NCI-H2107 treated with DMSO at 0.1 percent for 48 hours (cell line): ENCODE measurements around the gene CEPT1.
A peak's percentile ranks its signal among the peaks of the same experiment; 100 is the strongest.

Experiments used
- DNase-seq: peaks from one replicate; lab custom pipeline; 2025; ENCODE audit not compliant: unreplicated experiment; lab: John Stamatoyannopoulos, UW

The CEPT1 gene

GRCh38 chr1:111145963-111146768 lies 6.1 kb downstream of the CEPT1 start:
- DNase-seq = no peak

- no peak for DNase-seq
Measured at GRCh38 chr1:111147948-111148347, 7.9 kb downstream of the CEPT1 start.

- DNase-seq = no peak
Measured at GRCh38 chr1:111148376-111148881, 8.4 kb downstream of the CEPT1 start.

GRCh38 chr1:111151838-111152237 lies 11.8 kb downstream of the CEPT1 start:
- DNase-seq = no peak

- DNase-seq = no peak
Measured at GRCh38 chr1:111154021-111154999, 14.3 kb downstream of the CEPT1 start.

GRCh38 chr1:111157431-111157830 lies 17.4 kb downstream of the CEPT1 start:
- DNase-seq = no peak

GRCh38 chr1:111161843-111162487 lies 21.9 kb downstream of the CEPT1 start:
- DNase-seq = no peak

- no peak for DNase-seq
Measured at GRCh38 chr1:111162488-111162880, 22.5 kb downstream of the CEPT1 start.

GRCh38 chr1:111163363-111163762 lies 23.3 kb downstream of the CEPT1 start:
- no peak for DNase-seq

GRCh38 chr1:111164151-111164550 lies 24.1 kb downstream of the CEPT1 start:
- DNase-seq = no peak

GRCh38 chr1:111172463-111172862 lies 32.4 kb downstream of the CEPT1 start:
- DNase-seq = no peak

- DNase-seq = no peak
Measured at GRCh38 chr1:111174070-111174469, 34.0 kb downstream of the CEPT1 start.

GRCh38 chr1:111175349-111175748 lies 35.3 kb downstream of the CEPT1 start:
- no peak for DNase-seq

- DNase-seq = no peak
Measured at GRCh38 chr1:111176678-111177077, 36.7 kb downstream of the CEPT1 start.

- DNase-seq = peak; percentile 91
Measured at GRCh38 chr1:111179968-111180533, 40.0 kb downstream of the CEPT1 start.

GRCh38 chr1:111182052-111182451 lies 42.0 kb downstream of the CEPT1 start:
- no peak for DNase-seq

GRCh38 chr1:111183308-111184069 lies 43.5 kb downstream of the CEPT1 start:
- no peak for DNase-seq

- no peak for DNase-seq
Measured at GRCh38 chr1:111184663-111185062, 44.6 kb downstream of the CEPT1 start.

- DNase-seq = no peak
Measured at GRCh38 chr1:111190931-111191451, 51.0 kb downstream of the CEPT1 start.

GRCh38 chr1:111191496-111191895 lies 51.5 kb downstream of the CEPT1 start:
- no peak for DNase-seq
